ENCODE data around the gene LY6G5B. TPM values are rescaled to one million over a fixed set of nuclear protein-coding genes. Genes with fewer than 3 reads are reported as not detected.
"Not testable (repeated sequence)": the region's sequence is repeated elsewhere in the genome, so short reads cannot be mapped to it uniquely, and the experiment has no call there.

The LY6G5B gene
- total and polyA plus RNA-seq, 2 donors (not counting 1 experiment from before 2014, with no cell fraction given) = 28.4 to 44.2 TPM

- 94% methylated on average over 8 of the region's 10 CpGs for WGBS (ENCODE audit: insufficient coverage)
- H3K9me3 Mint-ChIP-seq (ENCODE audit: insufficient read depth) = no peaks in the 10 kb centered on the region
- Histone ChIP-seq H3K4me3 (ENCODE audit: control extremely low read depth in 1 of 5, extremely low read depth in 1 of 5, insufficient read depth in 1 of 5, low read depth in 2 of 5, low read length in 4 of 5) (no peak overlapping the region), H2AFZ (ENCODE audit: insufficient read depth, low read depth, low read length, poor library complexity, severe bottlenecking) (no peak overlapping the region), H3K79me2 (ENCODE audit: control insufficient read depth, insufficient read depth, low read length) (peaks cover 3% of the 10 kb centered on the region), H3K4me1 (ENCODE audit: control insufficient read depth in 2 of 2, insufficient read depth in 2 of 2, low read length in 2 of 2) (peaks cover 15 to 24% of the 10 kb centered on the region in 2 donors), H3K36me3 (replicated peaks in 1 of 2; ENCODE audit: control extremely low read depth in 1 of 2, control insufficient read depth in 1 of 2, extremely low read depth in 1 of 2, insufficient read depth in 2 of 2, low read length in 1 of 2) (no peaks in the 10 kb centered on the region), H3K27me3 (replicated peaks in 1 of 4; ENCODE audit: control extremely low read depth in 1 of 4, control insufficient read depth in 3 of 4, insufficient read depth in 4 of 4, low read length in 3 of 4) (peaks cover 0 to 6% (median 0%) of the 10 kb centered on the region in 4 experiments), H3K9me3 (ENCODE audit: control extremely low read depth in 1 of 3, control insufficient read depth in 2 of 3, insufficient read depth in 1 of 3, low read length in 2 of 3) (no peaks in the 10 kb centered on the region), H3K4me2 (replicated peaks; ENCODE audit: low read depth, low read length, poor library complexity, severe bottlenecking) (no peak overlapping the region), H3K9ac (ENCODE audit: low read length) (no peak overlapping the region), H3K27ac (ENCODE audit: low read length in 2 of 2) (no peak overlapping the region), H4K20me1 (ENCODE audit: control insufficient read depth, insufficient read depth, low read length, poor library complexity, severe bottlenecking) (no peaks in the 10 kb centered on the region)
- no peak overlapping the region for H3K27ac Mint-ChIP-seq
- CTCF ChIA-PET = no interaction called here
- peaks cover 20% of the 10 kb centered on the region for H3K4me1 Mint-ChIP-seq
- TF ChIP-seq EZH2 (IDR thresholded peaks at IDR 0.05; ENCODE audit: borderline replicate concordance, insufficient read depth, low read depth, low read length, poor library complexity, severe bottlenecking) (no peak), CTCF (IDR thresholded peaks at IDR 0.05) (no peak)
- intact Hi-C loops (cut with micrococcal nuclease) = no loop called here
- DNase-seq (no peak), ATAC-seq (ENCODE audit: low read depth) (no peak)
- POLR2A ChIA-PET = no interaction called here
- no peak overlapping the region for H3K4me3 Mint-ChIP-seq
- H3K27me3 Mint-ChIP-seq = peaks cover 2% of the 10 kb centered on the region
These were observed 37.9 kb downstream of the LY6G5B start for GRCh38 chr6:31707701-31708100.

- POLR2A ChIA-PET = no interaction called here
- no peaks in the 10 kb centered on the region for H3K36me3 ChIP-seq (replicated peaks in 1 of 2; ENCODE audit: control extremely low read depth in 1 of 2, control insufficient read depth in 1 of 2, extremely low read depth in 1 of 2, insufficient read depth in 2 of 2, low read length in 1 of 2)
- H3K9me3 Mint-ChIP-seq (ENCODE audit: insufficient read depth) = no peaks in the 10 kb centered on the region
- no peak overlapping the region for H3K4me3 Mint-ChIP-seq
- H4K20me1 ChIP-seq (ENCODE audit: control insufficient read depth, insufficient read depth, low read length, poor library complexity, severe bottlenecking) = no peaks in the 10 kb centered on the region
- no peak overlapping the region for H3K27ac ChIP-seq (ENCODE audit: low read length in 2 of 2)
- intact Hi-C loops (cut with micrococcal nuclease) = no loop called here
- no peak for DNase-seq
- H3K4me2 ChIP-seq (replicated peaks; ENCODE audit: low read depth, low read length, poor library complexity, severe bottlenecking) = no peak overlapping the region
- TF ChIP-seq CTCF (IDR thresholded peaks at IDR 0.05) = no peak
- no peak for TF ChIP-seq EZH2 (IDR thresholded peaks at IDR 0.05; ENCODE audit: borderline replicate concordance, insufficient read depth, low read depth, low read length, poor library complexity, severe bottlenecking)
- H3K4me1 Mint-ChIP-seq = peaks cover 18% of the 10 kb centered on the region
- peaks cover 15 to 24% of the 10 kb centered on the region in 2 donors for H3K4me1 ChIP-seq (ENCODE audit: control insufficient read depth in 2 of 2, insufficient read depth in 2 of 2, low read length in 2 of 2)
- 89% methylated on average over 1 of the region's 3 CpGs for WGBS (ENCODE audit: insufficient coverage)
- no peak overlapping the region for H3K9ac ChIP-seq (ENCODE audit: low read length)
- H3K27me3 ChIP-seq (replicated peaks in 1 of 4; ENCODE audit: control extremely low read depth in 1 of 4, control insufficient read depth in 3 of 4, insufficient read depth in 4 of 4, low read length in 3 of 4) = peaks cover 0 to 6% (median 0%) of the 10 kb centered on the region in 4 experiments
- no peak for ATAC-seq (ENCODE audit: low read depth)
- peaks cover 3% of the 10 kb centered on the region for H3K27me3 Mint-ChIP-seq
- H3K27ac Mint-ChIP-seq = no peak overlapping the region
- no peak overlapping the region for H3K4me3 ChIP-seq (ENCODE audit: control extremely low read depth in 1 of 5, extremely low read depth in 1 of 5, insufficient read depth in 1 of 5, low read depth in 2 of 5, low read length in 4 of 5)
- no peaks in the 10 kb centered on the region for H3K9me3 ChIP-seq (ENCODE audit: control extremely low read depth in 1 of 3, control insufficient read depth in 2 of 3, insufficient read depth in 1 of 3, low read length in 2 of 3)
- H2AFZ ChIP-seq (ENCODE audit: insufficient read depth, low read depth, low read length, poor library complexity, severe bottlenecking) = no peak overlapping the region
- CTCF ChIA-PET = no interaction called here
- H3K79me2 ChIP-seq (ENCODE audit: control insufficient read depth, insufficient read depth, low read length) = no peaks in the 10 kb centered on the region
These were observed 38.4 kb downstream of the LY6G5B start for GRCh38 chr6:31708224-31708623.

DNA sequence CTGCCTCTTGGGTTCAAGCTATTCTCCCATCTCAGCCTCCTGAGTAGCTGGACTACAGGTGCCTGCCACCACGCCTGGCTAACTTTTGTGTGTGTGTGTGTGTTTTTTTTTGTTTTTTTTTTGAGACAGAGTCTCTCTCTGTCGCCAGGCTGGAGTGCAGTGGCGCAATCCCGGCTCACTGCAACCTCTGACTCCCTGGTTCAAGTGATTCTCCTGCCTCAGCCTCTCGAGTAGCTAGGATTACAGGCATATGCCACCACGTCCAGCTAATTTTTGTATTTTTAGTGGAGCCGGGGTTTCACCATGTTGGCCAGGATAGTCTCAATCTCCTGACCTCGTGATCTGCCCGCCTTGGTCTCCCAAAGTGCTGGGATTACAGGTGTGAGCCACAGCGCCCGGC lies 39.4 kb downstream of the LY6G5B start:
- H3K9me3 Mint-ChIP-seq (ENCODE audit: insufficient read depth); H3K27ac ChIP-seq (ENCODE audit: low read length in 2 of 2); H3K27me3 ChIP-seq (replicated peaks in 1 of 4; ENCODE audit: control extremely low read depth in 1 of 4, control insufficient read depth in 3 of 4, insufficient read depth in 4 of 4, low read length in 3 of 4); H3K9me3 ChIP-seq (ENCODE audit: control extremely low read depth in 1 of 3, control insufficient read depth in 2 of 3, insufficient read depth in 1 of 3, low read length in 2 of 3); H3K4me2 ChIP-seq (replicated peaks; ENCODE audit: low read depth, low read length, poor library complexity, severe bottlenecking); H3K36me3 ChIP-seq (replicated peaks in 1 of 2; ENCODE audit: control extremely low read depth in 1 of 2, control insufficient read depth in 1 of 2, extremely low read depth in 1 of 2, insufficient read depth in 2 of 2, low read length in 1 of 2); DNase-seq; intact Hi-C loops (cut with micrococcal nuclease); H3K27ac Mint-ChIP-seq; H3K9ac ChIP-seq (ENCODE audit: low read length); H4K20me1 ChIP-seq (ENCODE audit: control insufficient read depth, insufficient read depth, low read length, poor library complexity, severe bottlenecking); CTCF ChIA-PET; H3K27me3 Mint-ChIP-seq; H3K79me2 ChIP-seq (ENCODE audit: control insufficient read depth, insufficient read depth, low read length); H3K4me3 ChIP-seq (ENCODE audit: control extremely low read depth in 1 of 5, extremely low read depth in 1 of 5, insufficient read depth in 1 of 5, low read depth in 2 of 5, low read length in 4 of 5); H2AFZ ChIP-seq (ENCODE audit: insufficient read depth, low read depth, low read length, poor library complexity, severe bottlenecking); POLR2A ChIA-PET; H3K4me3 Mint-ChIP-seq; ATAC-seq (ENCODE audit: low read depth): not testable (repeated sequence)
- peaks cover 10 to 16% of the 10 kb centered on the region in 2 donors for H3K4me1 ChIP-seq (ENCODE audit: control insufficient read depth in 2 of 2, insufficient read depth in 2 of 2, low read length in 2 of 2)
- H3K4me1 Mint-ChIP-seq = peaks cover 14% of the 10 kb centered on the region
- WGBS (ENCODE audit: insufficient coverage) = 97% methylated on average over 8 of the region's 11 CpGs
